WTC11 (cell line): ENCODE data around the gene HYOU1. TPM values are rescaled to one million over a fixed set of nuclear protein-coding genes. Genes with fewer than 3 reads are reported as not detected.

ENCODE experiments used
- ATAC-seq: fragments of 200-7000 bp; cut with Tn5 transposase; 2 replicates; pipeline ENCODE4 v1.10.0; 2021; ENCODE audit warnings: mild to moderate bottlenecking, moderate library complexity
- CTCF ChIA-PET: fragments of 300-600 bp; sonication (Branson Sonifier 250); formaldehyde crosslinking; loops from one replicate; lab custom pipeline; 2021; ENCODE audit warnings: antibody characterized with exemption; lab: Charles Lee
- POLR2A ChIA-PET: fragments of 350-600 bp; sonication (Branson Sonifier 250); formaldehyde crosslinking; loops from one replicate; lab custom pipeline; 2021; ENCODE audit warnings: antibody characterized with exemption; lab: Charles Lee
- DNase-seq: peaks from one replicate; pipeline ENCODE4 v3.0.0; 2021; ENCODE audit warnings: low spot score
- H3K27ac Mint-ChIP-seq: 2 replicates; pipeline ENCODE4 v1.8.0; 2021; ENCODE audit warnings: mixed read lengths
- H3K27me3 Mint-ChIP-seq: 2 replicates; pipeline ENCODE4 v1.8.0; 2021; ENCODE audit warnings: low read depth, mild to moderate bottlenecking, moderate library complexity, mixed read lengths
- H3K36me3 Mint-ChIP-seq: 2 replicates; pipeline ENCODE4 v1.8.0; 2021; ENCODE audit warnings: mixed read lengths
- H3K4me1 Mint-ChIP-seq: 2 replicates; pipeline ENCODE4 v1.8.0; 2022; ENCODE audit warnings: mixed read lengths
- H3K4me3 Mint-ChIP-seq: 2 replicates; pipeline ENCODE4 v1.8.0; 2021; ENCODE audit warnings: mild to moderate bottlenecking, moderate library complexity, mixed read lengths
- H3K9me3 Mint-ChIP-seq: 2 replicates; pipeline ENCODE4 v1.8.0; 2021; ENCODE audit warnings: mixed read lengths
- ARID4B ChIP-seq: sonication (generic); formaldehyde crosslinking; IDR thresholded peaks from 2 replicates; pipeline ENCODE4 v1.8.0; 2023; ENCODE audit warnings: missing genetic modification reagents, mild to moderate bottlenecking, borderline replicate concordance
- ATF2 ChIP-seq: sonication (generic); formaldehyde crosslinking; IDR thresholded peaks from 2 replicates; pipeline ENCODE4 v1.8.1; 2022; ENCODE audit warnings: low read depth, missing genetic modification reagents, borderline replicate concordance
- CTCF ChIP-seq: fragments of 200-600 bp; IDR thresholded peaks from 2 replicates; pipeline ENCODE4 v1.8.0; 2022; ENCODE audit warnings: antibody characterized with exemption
- EMX1 ChIP-seq: fragments of 250-450 bp; sonication (Bioruptor Pico); IDR thresholded peaks from 2 replicates; pipeline ENCODE4 v1.8.0; 2021; ENCODE audit warnings: mild to moderate bottlenecking
- FOXP4 ChIP-seq: sonication (generic); formaldehyde crosslinking; IDR thresholded peaks from 2 replicates; pipeline ENCODE4 v1.8.0; 2022; ENCODE audit warnings: mild to moderate bottlenecking, missing genetic modification reagents
- JUN ChIP-seq: sonication (generic); formaldehyde crosslinking; IDR thresholded peaks from 2 replicates; pipeline ENCODE4 v1.8.0; 2023; ENCODE audit warnings: mild to moderate bottlenecking, missing genetic modification reagents
- MAX ChIP-seq: sonication (generic); formaldehyde crosslinking; IDR thresholded peaks from 2 replicates; pipeline ENCODE4 v1.8.0; 2022; ENCODE audit warnings: mild to moderate bottlenecking, missing genetic modification reagents
- MLX ChIP-seq: sonication (generic); formaldehyde crosslinking; IDR thresholded peaks from 2 replicates; pipeline ENCODE4 v1.8.1; 2023; ENCODE audit warnings: mild to moderate bottlenecking, missing genetic modification reagents, moderate library complexity
- NFATC4 ChIP-seq: fragments of 250-450 bp; sonication (Bioruptor Pico); IDR thresholded peaks from 2 replicates; pipeline ENCODE4 v1.9.0; 2021; ENCODE audit warnings: mild to moderate bottlenecking
- NR2C2 ChIP-seq: sonication (generic); formaldehyde crosslinking; IDR thresholded peaks from 2 replicates; pipeline ENCODE4 v1.8.0; 2022; ENCODE audit warnings: mild to moderate bottlenecking, missing genetic modification reagents
- SP1 ChIP-seq: sonication (generic); formaldehyde crosslinking; conservative IDR thresholded peaks from 2 replicates; pipeline ENCODE4 v1.8.1; 2022; ENCODE audit warnings: missing genetic modification reagents
- TCF7 ChIP-seq: sonication (generic); formaldehyde crosslinking; IDR thresholded peaks from 2 replicates; pipeline ENCODE4 v1.8.0; 2022; ENCODE audit warnings: mild to moderate bottlenecking, low read depth, missing genetic modification reagents, moderate library complexity
- TEAD4 ChIP-seq: sonication (generic); formaldehyde crosslinking; IDR thresholded peaks from 2 replicates; pipeline ENCODE4 v1.8.0; 2022; ENCODE audit warnings: mild to moderate bottlenecking, missing genetic modification reagents
- TP53 ChIP-seq: sonication (generic); formaldehyde crosslinking; IDR thresholded peaks from 2 replicates; pipeline ENCODE4 v1.8.1; 2023; ENCODE audit warnings: mild to moderate bottlenecking, missing genetic modification reagents
- ZBTB43 ChIP-seq: sonication (generic); formaldehyde crosslinking; IDR thresholded peaks from 2 replicates; pipeline ENCODE4 v1.8.1; 2023; ENCODE audit warnings: mild to moderate bottlenecking, missing genetic modification reagents
- ZNF219 ChIP-seq: sonication (generic); formaldehyde crosslinking; IDR thresholded peaks from 2 replicates; pipeline ENCODE4 v1.8.0; 2023; ENCODE audit warnings: missing genetic modification reagents, mild to moderate bottlenecking, borderline replicate concordance
- ZNF317 ChIP-seq: sonication (generic); formaldehyde crosslinking; IDR thresholded peaks from 2 replicates; pipeline ENCODE4 v1.8.1; 2023; ENCODE audit warnings: low read depth, mild to moderate bottlenecking, moderate library complexity, missing genetic modification reagents, borderline replicate concordance
- ZNF416 ChIP-seq: fragments of 250-450 bp; sonication (Bioruptor Pico); IDR thresholded peaks from 2 replicates; pipeline ENCODE4 v1.9.0; 2021; ENCODE audit warnings: mild to moderate bottlenecking, inconsistent platforms
- ZNF425 ChIP-seq: fragments of 250-450 bp; sonication (Bioruptor Pico); conservative IDR thresholded peaks from 2 replicates; pipeline ENCODE4 v1.9.0; 2021; ENCODE audit warnings: mild to moderate bottlenecking
- ZSCAN18 ChIP-seq: fragments of 250-450 bp; sonication (Bioruptor Pico); IDR thresholded peaks from 2 replicates; pipeline ENCODE4 v2.1.2; 2022; ENCODE audit warnings: mild to moderate bottlenecking, moderate library complexity
- total RNA-seq: library from RNA; stranded (reverse); gene quantifications from 3 replicates; pipeline ENCODE4 v1.2.3, GENCODE V29; 2021

Gene HYOU1
- total RNA-seq, 1 experiment from 2014 or later: 276 TPM

GRCh38 chr11:119023741-119024140 is 33.3 kb downstream of the HYOU1 start (continued):
- TF ChIP-seq NFATC4 (CRISPR knock-in tag) (no peak), EMX1 (CRISPR knock-in tag) (no peak), TP53 (no peak), CTCF (no peak), ATF2 (no peak), ZNF317 (CRISPR knock-in tag) (no peak), MAX (CRISPR knock-in tag) (no peak), ZNF219 (CRISPR knock-in tag) (no peak), ARID4B (CRISPR knock-in tag) (no peak), FOXP4 (CRISPR knock-in tag) (no peak), ZNF416 (CRISPR knock-in tag) (no peak), TCF7 (CRISPR knock-in tag) (no peak), ZNF425 (CRISPR knock-in tag) (no peak), SP1 (CRISPR knock-in tag) (no peak)
- TF ChIP-seq, all 79 proteins: peak for 0

- ChIA-PET CTCF (interaction anchor here (1.1 kb wide), 1 partner anchor 10 kb away, joined by 5 read pairs; no protein-coding TSS in a partner anchor), POLR2A (no interaction called here)
- ATAC-seq (no peak), DNase-seq (no peak)
- Mint-ChIP-seq H3K27ac (no peak overlapping the region), H3K4me3 (no peak overlapping the region), H3K27me3 (no peaks in the 10 kb centered on the region; the same call in 1 of the 2 replicates), H3K4me1 (peaks cover 14% of the 10 kb centered on the region), H3K36me3 (peaks cover 57% of the 10 kb centered on the region), H3K9me3 (no peaks in the 10 kb centered on the region)
- TF ChIP-seq ZBTB43 (CRISPR knock-in tag): no peak
- no peak for TF ChIP-seq TEAD4 (CRISPR knock-in tag)
- no peak for TF ChIP-seq TCF7 (CRISPR knock-in tag)
- TF ChIP-seq ZNF317 (CRISPR knock-in tag): no peak
- TF ChIP-seq SP1 (CRISPR knock-in tag): no peak
- no peak for TF ChIP-seq MLX (CRISPR knock-in tag)
- TF ChIP-seq JUN (CRISPR knock-in tag): no peak
- no peak for TF ChIP-seq ZSCAN18 (CRISPR knock-in tag)
- no peak for TF ChIP-seq NR2C2 (CRISPR knock-in tag)
- no peak for TF ChIP-seq TP53
These were observed 35.4 kb downstream of the HYOU1 start for GRCh38 chr11:119021631-119022030.
